ENCODE results near the gene CEL. TPM values are rescaled to one million over a fixed set of nuclear protein-coding genes. Genes with fewer than 3 reads are reported as not detected.

The CEL gene
- total RNA-seq, 4 donors from 2014 or later: 0.26 to 1.4 (median 0.62) TPM; not detected in 1

DNA sequence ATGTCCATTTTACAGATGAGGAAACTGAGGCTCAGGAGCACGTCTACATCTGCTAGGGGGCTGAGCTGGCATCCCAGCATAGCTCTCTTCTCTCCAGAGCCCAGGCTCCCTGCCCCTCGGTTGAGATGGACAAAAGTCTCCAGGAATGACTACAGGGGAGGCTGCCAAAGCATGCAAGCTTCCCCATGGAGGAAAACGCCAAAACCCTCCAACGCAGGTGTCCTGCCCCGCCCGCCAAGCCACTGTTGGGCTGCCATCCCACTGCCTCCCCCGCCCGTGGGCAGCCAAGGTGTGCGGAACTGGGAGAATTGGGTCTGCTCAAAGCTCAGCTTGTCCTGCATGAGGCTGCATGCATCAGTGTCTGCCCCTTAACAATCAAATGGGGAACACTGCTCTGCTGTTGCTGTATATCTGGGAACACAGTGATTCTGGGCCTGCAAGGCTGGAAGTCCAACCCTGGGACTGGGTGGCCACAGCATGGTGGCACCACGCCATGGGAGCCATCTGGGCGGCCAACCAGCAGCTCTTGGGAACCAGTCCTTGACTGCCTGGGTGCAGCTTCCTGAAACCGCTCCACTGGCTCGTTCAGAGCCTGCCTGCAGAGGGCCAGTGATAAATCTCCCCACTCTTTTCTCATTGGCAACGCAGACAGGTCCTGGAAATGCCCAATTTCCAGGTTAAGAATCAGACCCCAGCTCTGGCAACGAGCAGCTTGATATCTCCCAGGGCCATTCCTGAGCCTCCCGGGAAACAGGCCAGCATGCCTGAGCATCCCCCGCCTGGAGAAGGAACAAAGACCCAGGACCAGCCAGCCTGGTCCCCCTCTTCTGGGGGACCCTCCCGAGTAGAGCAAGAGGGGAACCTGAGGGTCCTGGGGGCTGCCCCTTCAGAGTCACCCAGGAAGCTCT, 55.7 kb downstream of the CEL start:
- H3K9me3 ChIP-seq: no peaks in the 10 kb centered on the region
- no peak for DNase-seq
- H3K27ac ChIP-seq: no peak overlapping the region
- peaks cover 0 to 27% of the 10 kb centered on the region in 2 donors for H3K4me1 ChIP-seq
- TF ChIP-seq, protein P1, sequence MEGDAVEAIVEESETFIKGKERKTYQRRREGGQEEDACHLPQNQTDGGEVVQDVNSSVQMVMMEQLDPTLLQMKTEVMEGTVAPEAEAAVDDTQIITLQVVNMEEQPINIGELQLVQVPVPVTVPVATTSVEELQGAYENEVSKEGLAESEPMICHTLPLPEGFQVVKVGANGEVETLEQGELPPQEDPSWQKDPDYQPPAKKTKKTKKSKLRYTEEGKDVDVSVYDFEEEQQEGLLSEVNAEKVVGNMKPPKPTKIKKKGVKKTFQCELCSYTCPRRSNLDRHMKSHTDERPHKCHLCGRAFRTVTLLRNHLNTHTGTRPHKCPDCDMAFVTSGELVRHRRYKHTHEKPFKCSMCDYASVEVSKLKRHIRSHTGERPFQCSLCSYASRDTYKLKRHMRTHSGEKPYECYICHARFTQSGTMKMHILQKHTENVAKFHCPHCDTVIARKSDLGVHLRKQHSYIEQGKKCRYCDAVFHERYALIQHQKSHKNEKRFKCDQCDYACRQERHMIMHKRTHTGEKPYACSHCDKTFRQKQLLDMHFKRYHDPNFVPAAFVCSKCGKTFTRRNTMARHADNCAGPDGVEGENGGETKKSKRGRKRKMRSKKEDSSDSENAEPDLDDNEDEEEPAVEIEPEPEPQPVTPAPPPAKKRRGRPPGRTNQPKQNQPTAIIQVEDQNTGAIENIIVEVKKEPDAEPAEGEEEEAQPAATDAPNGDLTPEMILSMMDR (IDR thresholded peaks at IDR 0.05): no peak
- TF ChIP-seq POLR2A (IDR thresholded peaks at IDR 0.05): no peak
- H3K4me3 ChIP-seq: no peak overlapping the region
- H3K27me3 ChIP-seq: no peaks in the 10 kb centered on the region
- no peaks in the 10 kb centered on the region for H3K36me3 ChIP-seq
- intact Hi-C loops (cut with DNase I; ENCODE audit: low total_unique reads): no loop called here

DNA sequence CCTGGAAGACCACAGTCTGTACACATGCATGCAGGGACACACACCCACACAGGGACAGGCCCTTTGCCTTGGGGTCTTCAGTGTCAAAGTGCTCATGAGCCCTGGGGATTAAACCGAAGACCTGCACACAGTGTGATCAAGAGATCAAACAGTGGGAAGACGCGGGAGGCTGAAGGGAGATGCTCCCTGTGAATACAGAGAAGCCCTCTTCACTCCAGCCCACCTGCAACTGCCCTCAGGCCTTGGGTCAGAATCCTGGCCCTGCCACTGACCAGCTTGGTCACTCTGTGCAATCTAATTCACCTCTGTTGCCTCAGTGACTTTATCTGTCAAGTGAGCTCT, 56.4 kb downstream of the CEL start:
- Histone ChIP-seq H3K4me1 (peaks cover 0 to 30% of the 10 kb centered on the region in 2 donors), H3K36me3 (no peaks in the 10 kb centered on the region), H3K9me3 (no peaks in the 10 kb centered on the region), H3K4me3 (no peak overlapping the region), H3K27me3 (no peaks in the 10 kb centered on the region), H3K27ac (no peak overlapping the region)
- DNase-seq: no peak
- intact Hi-C loops (cut with DNase I; ENCODE audit: low total_unique reads): no loop called here
- TF ChIP-seq, protein P1 (IDR thresholded peaks at IDR 0.05): no peak
- no peak for TF ChIP-seq POLR2A (IDR thresholded peaks at IDR 0.05)

DNA sequence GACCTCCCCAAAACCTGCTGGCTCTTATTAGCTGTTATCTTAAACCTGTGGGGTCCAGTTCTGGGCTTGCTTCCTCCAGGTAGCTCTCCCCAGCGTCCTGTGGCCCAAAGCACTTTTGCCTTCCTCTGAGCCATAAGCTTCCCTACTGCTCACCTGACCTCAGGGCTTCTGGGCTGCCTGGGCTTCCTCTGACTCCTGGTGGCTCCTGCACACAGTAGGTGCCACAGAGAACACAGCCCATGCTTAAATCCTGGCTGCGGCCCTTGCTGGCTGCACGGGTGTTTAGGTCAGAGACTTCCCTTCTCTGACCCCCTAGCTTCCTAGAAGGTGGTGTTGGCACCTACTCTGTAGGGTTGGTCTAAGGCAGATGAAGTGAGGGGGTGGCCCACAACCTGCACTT, 56.8 kb downstream of the CEL start:
- intact Hi-C loops (cut with DNase I; ENCODE audit: low total_unique reads): no loop called here
- no peak for DNase-seq
- peaks cover 0 to 28% of the 10 kb centered on the region in 2 donors for H3K4me1 ChIP-seq
- no peak overlapping the region for H3K4me3 ChIP-seq
- no peaks in the 10 kb centered on the region for H3K36me3 ChIP-seq
- peak overlapping the region; percentile 86 for H3K27ac ChIP-seq
- no peaks in the 10 kb centered on the region for H3K27me3 ChIP-seq
- TF ChIP-seq POLR2A (IDR thresholded peaks at IDR 0.05): no peak
- TF ChIP-seq, protein P1 (IDR thresholded peaks at IDR 0.05): no peak
- no peaks in the 10 kb centered on the region for H3K9me3 ChIP-seq

DNA sequence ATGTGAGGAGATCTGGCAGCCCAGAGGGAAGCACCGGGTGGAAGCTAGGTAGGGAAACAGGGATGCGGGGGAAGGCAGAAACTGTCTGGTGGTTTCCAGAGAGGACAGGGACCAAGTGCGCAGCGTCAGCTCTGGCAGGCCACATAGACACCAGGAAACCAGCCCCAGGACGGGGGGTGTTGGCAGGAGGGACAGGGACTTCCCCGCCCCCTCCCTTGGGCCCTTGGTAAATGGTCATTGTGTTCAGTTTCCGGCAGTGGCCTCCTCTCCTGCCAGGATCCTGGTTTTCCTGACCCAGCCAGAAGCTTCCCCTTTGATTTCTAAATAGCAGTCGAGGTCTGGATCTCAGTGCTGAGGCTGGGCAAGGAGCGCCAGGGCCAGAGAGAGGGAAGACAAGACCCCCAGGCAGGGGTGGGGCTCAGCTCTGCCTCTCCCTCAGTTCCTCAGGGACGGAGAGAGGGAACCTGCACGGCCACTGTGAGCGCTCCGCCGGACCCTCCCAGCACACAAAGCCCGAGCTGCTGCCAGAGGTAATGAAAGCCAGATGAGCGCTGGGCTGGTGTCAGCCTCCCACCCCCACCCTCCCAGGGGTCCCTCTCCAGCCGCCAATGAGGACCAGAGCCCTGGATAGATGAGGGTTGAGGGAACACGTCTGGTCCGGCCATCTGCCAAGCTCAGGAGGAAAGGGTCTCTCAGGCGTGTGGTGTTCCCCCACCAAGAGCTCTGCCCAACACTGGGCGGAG, 57.5 kb downstream of the CEL start:
- peak overlapping the region; percentile 10 to 67 for H3K4me3 ChIP-seq
- H3K4me1 ChIP-seq: peaks cover 0 to 21% of the 10 kb centered on the region in 2 donors
- H3K9me3 ChIP-seq: no peaks in the 10 kb centered on the region
- H3K27me3 ChIP-seq: no peaks in the 10 kb centered on the region
- peak overlapping the region; percentile 86 for H3K27ac ChIP-seq
- TF ChIP-seq, protein P1 (IDR thresholded peaks at IDR 0.05): no peak
- TF ChIP-seq POLR2A (IDR thresholded peaks at IDR 0.05): peak in 1 of 2 donors; percentile 27
- DNase-seq: peak; percentile 45 to 47
- intact Hi-C loops (cut with DNase I; ENCODE audit: low total_unique reads): no loop called here
- no peaks in the 10 kb centered on the region for H3K36me3 ChIP-seq
